Activated CD8-positive, alpha-beta memory T cell treated with anti-CD3 and anti-CD28 coated beads, Interleukin-2, amount 50 U/mL, for 1 hour (primary cell): ENCODE results near the gene ZNF154.
"Not testable (repeated sequence)": the region's sequence is repeated elsewhere in the genome, so short reads cannot be mapped to it uniquely, and the experiment has no call there.

Experiments
- DNase-seq: peaks from one replicate; pipeline ENCODE4 v3.0.0-alpha.2; 2020; ENCODE audit errors: extremely low read depth

ZNF154 gene

DNA sequence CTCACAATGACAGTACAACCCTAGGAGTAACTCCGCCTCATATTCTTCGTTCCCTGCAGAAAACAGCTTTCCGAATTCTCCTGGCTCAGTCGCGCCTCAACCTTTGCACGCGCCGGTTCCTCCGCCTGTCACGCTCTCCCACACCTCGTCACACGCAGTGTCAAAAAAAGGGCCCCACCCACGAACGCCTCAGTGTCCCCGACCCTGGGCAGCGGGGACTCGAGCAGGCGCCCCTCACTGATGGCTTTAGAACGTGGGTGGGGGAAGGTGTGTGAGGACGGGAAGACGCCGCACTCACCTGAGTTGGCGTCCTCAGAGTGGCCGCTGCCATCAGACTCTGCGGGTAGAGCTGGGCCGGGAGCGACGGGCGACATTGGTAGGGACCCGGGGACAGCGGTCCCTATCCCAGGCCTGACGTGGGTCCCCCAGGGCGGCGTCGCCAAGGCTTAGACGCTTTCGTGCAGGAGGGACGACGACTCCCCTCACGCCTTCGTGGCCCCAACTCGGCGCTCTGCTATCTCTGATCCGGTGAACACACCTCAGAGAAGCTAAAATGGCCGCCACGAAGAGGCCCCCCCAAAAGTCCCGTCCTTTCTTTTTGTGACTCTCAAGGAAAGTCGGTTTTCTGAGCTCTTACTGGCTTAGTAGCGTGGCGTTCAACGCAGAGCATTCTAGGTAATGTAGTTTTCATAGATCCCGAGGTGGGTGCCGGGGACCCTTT, at the start of gene ZNF154:
Gene ZNF154 (minus strand): TSS at position 564 of the 721 bp plus-strand sequence. CDS start 233 bp downstream, at position 331.
- DNase-seq, result no peak

DNA sequence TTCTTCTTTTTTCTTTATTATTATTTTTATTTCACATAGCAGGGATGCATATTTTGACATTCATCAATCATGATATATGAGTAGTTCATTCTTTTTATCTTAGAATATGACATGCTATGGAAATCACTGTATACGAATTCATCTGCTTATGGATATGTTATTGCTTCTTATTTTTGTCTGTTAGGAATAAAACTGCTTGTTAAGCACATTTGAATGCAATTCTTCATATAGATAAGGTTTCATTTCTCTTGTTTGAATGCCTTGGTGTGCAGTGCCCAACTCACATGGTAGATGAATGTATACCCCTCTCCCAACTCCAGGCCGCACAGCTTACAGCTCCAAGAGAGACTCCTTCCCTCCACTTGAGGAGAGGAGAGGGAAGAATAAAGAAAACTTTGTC, 48.9 kb upstream of the ZNF154 start:
- DNase-seq, result no peak

DNA sequence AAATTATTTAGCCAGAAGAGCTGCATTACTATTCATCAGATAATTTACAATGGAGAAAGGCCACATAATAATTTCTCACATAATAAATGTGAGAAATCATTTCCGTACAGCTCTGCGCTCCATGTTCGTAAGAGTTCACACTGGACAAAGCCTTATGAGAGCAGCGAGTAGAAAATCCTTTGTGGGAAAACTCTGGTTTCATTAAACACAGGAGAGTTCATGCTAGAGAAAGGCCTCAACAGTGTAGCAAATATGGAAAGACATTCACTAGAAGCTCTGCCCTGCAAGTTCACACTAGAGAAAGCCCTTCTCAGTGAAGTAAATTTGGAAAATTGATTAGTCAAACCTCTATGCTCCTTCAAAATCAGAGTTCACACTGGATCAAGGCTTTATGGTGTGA, 46.0 kb upstream of the ZNF154 start:
- no peak for DNase-seq

DNA sequence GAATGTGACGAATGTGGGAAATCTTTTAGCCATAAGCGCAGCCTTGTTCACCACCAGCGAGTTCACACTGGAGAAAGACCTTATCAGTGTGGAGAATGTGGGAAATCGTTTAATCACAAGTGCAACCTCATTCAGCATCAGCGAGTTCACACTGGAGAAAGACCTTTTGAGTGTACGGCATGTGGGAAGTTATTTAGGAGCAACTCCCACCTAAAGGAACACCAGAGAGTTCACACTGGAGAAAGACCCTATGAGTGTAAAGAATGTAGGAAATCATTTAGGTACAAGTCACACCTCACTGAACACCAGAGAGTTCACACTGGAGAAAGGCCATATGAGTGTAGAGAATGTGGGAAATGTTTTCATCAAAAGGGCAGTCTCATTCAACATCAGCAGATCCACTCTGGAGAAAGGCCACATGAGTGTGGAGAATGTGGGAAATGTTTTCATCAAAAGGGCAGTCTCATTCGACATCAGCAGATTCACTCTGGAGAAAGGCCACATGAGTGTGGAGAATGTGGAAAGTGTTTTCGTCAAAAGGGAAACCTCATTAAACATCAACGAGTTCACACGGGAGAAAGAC, 45.2 kb upstream of the ZNF154 start:
- DNase-seq, result no peak

- DNase-seq, result no peak
Measured at GRCh38 chr19:57748029-57748428, 39.0 kb upstream of the ZNF154 start.

- no peak for DNase-seq
Measured at GRCh38 chr19:57747472-57747807, 38.4 kb upstream of the ZNF154 start.

- peak; percentile 66 for DNase-seq
Measured at GRCh38 chr19:57746580-57747471, 37.8 kb upstream of the ZNF154 start, which contains the start of gene ZNF776. Gene ZNF776, plus strand, starts transcription at chr19:57746815. Its CDS starts 244 bp downstream, at chr19:57747059.

DNA sequence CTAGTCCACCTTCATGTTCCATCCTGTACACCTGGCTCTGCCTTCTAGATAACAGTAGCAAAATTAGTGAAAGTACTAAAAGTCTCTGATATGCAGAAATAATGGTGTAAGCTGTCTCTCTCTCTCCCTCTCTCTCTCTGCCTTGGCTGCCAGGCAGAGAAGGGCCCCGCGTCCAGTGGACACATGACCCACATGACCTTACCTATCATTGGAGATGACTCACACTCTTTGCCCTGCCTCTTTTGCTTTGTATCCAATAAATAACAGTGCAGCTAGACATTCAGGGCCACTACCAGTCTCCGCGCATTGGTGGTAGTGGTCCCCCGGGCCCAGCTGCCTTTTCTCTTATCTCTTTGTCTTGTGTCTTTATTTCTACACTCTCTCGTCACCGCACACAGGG, 29.8 kb upstream of the ZNF154 start:
- DNase-seq, result not testable (repeated sequence)

DNA sequence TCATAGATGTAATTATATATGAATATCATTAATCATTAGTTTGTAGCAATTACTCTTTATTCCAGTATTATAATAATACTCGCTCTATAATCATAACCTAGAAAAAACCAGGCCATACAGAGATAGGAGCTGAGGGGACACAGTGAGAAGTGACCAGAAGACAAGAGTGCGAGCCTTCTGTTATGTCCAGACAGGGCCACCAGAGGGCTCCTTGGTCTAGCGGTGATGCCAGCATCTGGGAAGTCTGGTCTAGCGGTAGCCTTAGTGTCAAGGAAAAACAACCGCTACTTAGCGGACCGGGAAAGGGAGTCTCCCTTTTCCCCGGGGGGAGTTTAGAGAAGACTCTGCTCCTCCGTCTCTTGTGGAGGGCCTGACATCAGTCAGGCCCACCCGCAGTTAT, 29.3 kb upstream of the ZNF154 start:
- not testable (repeated sequence) for DNase-seq

DNA sequence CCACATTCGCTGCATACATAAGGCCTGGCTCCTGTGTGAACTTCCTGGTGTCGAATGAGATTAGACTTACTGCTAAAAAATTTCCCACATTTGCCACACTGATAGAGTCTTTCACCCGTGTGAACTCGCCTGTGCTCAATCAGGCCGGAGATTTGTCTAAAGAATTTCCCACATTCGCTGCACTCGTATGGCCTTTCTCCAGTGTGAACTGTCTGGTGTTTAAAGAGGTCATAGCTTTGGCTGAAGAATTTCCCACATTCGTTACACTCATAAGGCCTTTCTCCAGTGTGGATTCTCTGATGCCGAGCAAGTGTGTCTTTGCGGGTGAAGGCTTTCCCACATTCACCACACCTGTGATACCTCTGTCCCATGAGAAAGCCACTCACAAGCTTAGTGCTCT, 11.9 kb upstream of the ZNF154 start:
- DNase-seq, result no peak

DNA sequence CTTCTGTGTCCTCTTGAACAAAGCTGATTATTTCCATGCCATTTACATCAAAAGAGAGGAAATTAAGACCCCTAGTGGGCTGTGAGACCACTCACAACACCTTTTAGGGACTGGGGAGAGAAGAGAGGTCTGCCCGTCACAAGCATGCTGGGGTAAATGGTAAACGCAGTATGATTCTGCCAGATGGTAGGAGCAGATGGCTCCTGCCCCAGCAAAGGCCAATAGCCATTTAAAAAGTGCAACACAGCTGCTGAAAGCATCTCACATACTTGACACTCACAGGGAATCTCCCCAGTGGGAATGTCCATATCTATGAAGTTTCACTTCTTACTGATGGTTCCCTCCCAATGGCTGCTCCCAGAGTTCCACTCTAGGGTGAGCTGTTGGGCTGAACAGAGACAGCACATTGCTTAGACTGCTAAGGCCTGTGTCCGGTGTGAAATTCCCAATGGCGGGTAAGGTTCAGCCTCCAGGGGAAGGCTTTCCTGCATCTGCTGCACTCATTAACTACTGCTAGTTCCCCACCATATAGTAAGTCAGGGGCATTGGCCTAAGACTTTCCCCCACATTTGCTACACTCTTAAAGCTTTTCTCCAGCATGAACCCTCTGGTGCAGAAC, 11.0 kb upstream of the ZNF154 start:
- no peak for DNase-seq

DNA sequence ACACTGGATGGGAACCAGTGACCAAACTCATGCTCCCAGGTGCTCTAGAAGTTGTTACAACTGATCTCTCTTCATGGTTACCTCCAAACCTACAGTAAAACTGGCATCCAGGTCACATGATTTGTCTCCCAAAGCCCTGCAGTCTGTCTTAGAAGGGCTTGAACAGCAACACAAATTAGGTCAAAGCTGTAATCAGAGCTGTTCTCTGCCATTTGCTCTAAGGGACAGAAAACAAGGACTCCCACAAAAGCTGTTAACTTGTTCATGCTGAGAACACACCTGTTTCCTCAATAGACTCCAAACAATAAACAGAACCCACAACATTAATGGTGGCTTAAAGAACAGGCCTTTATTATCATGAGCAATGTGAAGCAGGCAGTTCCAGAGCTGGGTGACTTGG, 10.4 kb upstream of the ZNF154 start:
- DNase-seq, result no peak

- no peak for DNase-seq
Measured at GRCh38 chr19:57712222-57712621, 3.2 kb upstream of the ZNF154 start.

GRCh38 chr19:57709616-57710015, 612 bp upstream of the ZNF154 start:
- DNase-seq, result no peak

GRCh38 chr19:57706346-57706745, 2.7 kb downstream of the ZNF154 start:
- no peak for DNase-seq

GRCh38 chr19:57701625-57702024, 7.4 kb downstream of the ZNF154 start:
- DNase-seq, result no peak

GRCh38 chr19:57689750-57690149, 19.3 kb downstream of the ZNF154 start:
- no peak for DNase-seq

- DNase-seq, result no peak
Measured at GRCh38 chr19:57688011-57688763, 20.8 kb downstream of the ZNF154 start.

DNA sequence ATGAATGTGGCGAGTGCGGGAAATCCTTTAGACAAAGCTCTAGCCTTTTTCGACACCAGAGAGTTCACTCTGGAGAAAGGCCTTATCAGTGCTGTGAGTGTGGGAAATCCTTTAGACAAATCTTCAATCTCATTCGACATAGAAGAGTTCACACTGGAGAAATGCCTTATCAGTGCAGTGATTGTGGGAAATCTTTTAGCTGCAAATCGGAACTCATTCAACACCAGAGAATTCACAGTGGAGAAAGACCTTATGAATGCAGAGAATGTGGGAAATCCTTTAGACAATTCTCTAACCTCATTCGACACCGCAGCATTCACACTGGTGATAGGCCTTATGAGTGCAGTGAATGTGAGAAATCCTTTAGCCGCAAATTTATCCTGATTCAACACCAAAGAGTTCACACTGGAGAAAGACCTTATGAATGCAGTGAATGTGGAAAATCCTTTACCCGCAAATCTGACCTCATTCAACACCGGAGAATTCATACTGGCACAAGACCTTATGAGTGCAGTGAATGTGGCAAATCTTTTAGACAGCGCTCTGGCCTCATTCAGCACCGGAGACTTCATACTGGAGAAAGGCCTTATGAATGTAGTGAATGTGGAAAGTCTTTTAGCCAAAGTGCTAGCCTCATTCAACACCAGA, 21.5 kb downstream of the ZNF154 start:
- DNase-seq, result no peak

GRCh38 chr19:57686727-57687126, 22.3 kb downstream of the ZNF154 start:
- DNase-seq, result no peak

GRCh38 chr19:57682226-57682766, 26.7 kb downstream of the ZNF154 start:
- no peak for DNase-seq
